Measurements from ENCODE around the gene SPAG16. TPM values are rescaled to one million over a fixed set of nuclear protein-coding genes. Genes with fewer than 3 reads are reported as not detected.

Gene SPAG16
- total RNA-seq, 1 experiment from 2014 or later, result 30.0 TPM

DNA sequence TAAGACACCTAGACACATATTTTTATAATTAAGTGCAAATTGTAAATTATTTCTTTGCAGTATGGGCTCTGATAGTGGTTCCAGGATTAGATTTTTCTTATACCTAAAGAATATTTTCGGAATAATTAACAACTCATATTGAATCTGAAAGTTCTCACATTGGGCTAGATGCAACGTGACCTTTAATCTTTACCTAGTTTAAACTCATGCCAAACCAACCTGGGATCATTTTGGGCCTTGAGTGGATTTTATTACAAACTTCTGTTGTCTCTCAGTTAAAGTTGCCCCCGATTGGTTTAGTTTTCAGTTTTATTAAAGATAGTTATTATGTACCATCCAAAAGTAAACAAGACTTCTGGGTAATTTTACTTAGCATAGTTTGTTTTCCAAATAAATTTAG, 896.4 kb downstream of the SPAG16 start:
- no peaks in the 10 kb centered on the region for H3K9me3 ChIP-seq (ENCODE audit: insufficient read depth, low read depth)
- ChIA-PET POLR2A (ENCODE audit: unreplicated experiment) (no interaction called here), CTCF (no interaction called here)
- intact Hi-C loops (cut with micrococcal nuclease; ENCODE audit: unreplicated experiment), result no loop called here
- TF ChIP-seq EZH2 (IDR thresholded peaks at IDR 0.05; ENCODE audit: low read depth), result no peak
- TF ChIP-seq, protein P1, sequence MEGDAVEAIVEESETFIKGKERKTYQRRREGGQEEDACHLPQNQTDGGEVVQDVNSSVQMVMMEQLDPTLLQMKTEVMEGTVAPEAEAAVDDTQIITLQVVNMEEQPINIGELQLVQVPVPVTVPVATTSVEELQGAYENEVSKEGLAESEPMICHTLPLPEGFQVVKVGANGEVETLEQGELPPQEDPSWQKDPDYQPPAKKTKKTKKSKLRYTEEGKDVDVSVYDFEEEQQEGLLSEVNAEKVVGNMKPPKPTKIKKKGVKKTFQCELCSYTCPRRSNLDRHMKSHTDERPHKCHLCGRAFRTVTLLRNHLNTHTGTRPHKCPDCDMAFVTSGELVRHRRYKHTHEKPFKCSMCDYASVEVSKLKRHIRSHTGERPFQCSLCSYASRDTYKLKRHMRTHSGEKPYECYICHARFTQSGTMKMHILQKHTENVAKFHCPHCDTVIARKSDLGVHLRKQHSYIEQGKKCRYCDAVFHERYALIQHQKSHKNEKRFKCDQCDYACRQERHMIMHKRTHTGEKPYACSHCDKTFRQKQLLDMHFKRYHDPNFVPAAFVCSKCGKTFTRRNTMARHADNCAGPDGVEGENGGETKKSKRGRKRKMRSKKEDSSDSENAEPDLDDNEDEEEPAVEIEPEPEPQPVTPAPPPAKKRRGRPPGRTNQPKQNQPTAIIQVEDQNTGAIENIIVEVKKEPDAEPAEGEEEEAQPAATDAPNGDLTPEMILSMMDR (conservative IDR thresholded peaks at IDR 0.05), result no peak
- H3F3A ChIP-seq (ENCODE audit: insufficient read depth, low read depth), result no peaks in the 10 kb centered on the region
- no peaks in the 10 kb centered on the region for H3K36me3 ChIP-seq (ENCODE audit: low read depth)
- H4K20me1 ChIP-seq (ENCODE audit: insufficient read depth), result no peaks in the 10 kb centered on the region
- H3K9me2 ChIP-seq (ENCODE audit: insufficient read depth), result no peaks in the 10 kb centered on the region
- no peak overlapping the region for H3K4me2 ChIP-seq
- H3K4me1 ChIP-seq (replicated peaks; ENCODE audit: insufficient read depth), result no peaks in the 10 kb centered on the region
- no peak overlapping the region for H3K27ac ChIP-seq
- H3K4me3 ChIP-seq, result no peak overlapping the region
- BruUV-seq (replicated peaks), result no TSS peak
- H3K27me3 ChIP-seq (ENCODE audit: insufficient read depth, low read depth), result no peaks in the 10 kb centered on the region
- H2AFZ ChIP-seq, result no peak overlapping the region
- DNase-seq, result no peak
- no peaks in the 10 kb centered on the region for H3K79me2 ChIP-seq (ENCODE audit: low read depth)

DNA sequence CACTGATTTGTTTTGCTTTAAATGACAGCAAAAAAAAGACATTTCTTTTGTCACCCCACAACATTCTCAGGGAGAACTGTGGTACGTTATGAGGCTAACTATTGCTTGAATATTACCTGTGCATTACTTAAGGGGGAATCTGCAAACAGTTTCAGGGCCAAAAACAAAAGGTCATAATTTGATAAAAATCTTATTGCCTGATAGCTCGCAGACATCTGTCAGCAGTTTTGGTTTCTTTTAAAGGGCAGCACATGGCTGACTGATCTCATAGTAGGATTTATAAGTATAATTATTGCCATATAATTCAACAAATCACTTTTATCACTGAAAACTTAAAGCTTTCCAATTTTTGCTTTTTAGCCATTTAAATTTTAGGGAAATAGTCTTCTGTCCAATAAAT, 900.2 kb downstream of the SPAG16 start:
- Histone ChIP-seq H2AFZ (no peak overlapping the region), H3K79me2 (ENCODE audit: low read depth) (no peaks in the 10 kb centered on the region), H3K4me2 (no peak overlapping the region), H3K9me3 (ENCODE audit: insufficient read depth, low read depth) (no peaks in the 10 kb centered on the region), H3K27ac (no peak overlapping the region), H3K4me1 (replicated peaks; ENCODE audit: insufficient read depth) (no peaks in the 10 kb centered on the region), H3K9me2 (ENCODE audit: insufficient read depth) (no peaks in the 10 kb centered on the region), H3F3A (ENCODE audit: insufficient read depth, low read depth) (no peaks in the 10 kb centered on the region), H3K4me3 (no peak overlapping the region), H3K36me3 (ENCODE audit: low read depth) (no peaks in the 10 kb centered on the region), H4K20me1 (ENCODE audit: insufficient read depth) (no peaks in the 10 kb centered on the region), H3K27me3 (ENCODE audit: insufficient read depth, low read depth) (no peaks in the 10 kb centered on the region)
- ChIA-PET CTCF (no interaction called here), POLR2A (ENCODE audit: unreplicated experiment) (no interaction called here)
- no TSS peak for BruUV-seq (replicated peaks)
- TF ChIP-seq, protein P1 (conservative IDR thresholded peaks at IDR 0.05), result no peak
- no peak for TF ChIP-seq EZH2 (IDR thresholded peaks at IDR 0.05; ENCODE audit: low read depth)
- intact Hi-C loops (cut with micrococcal nuclease; ENCODE audit: unreplicated experiment), result no loop called here
- DNase-seq, result no peak

DNA sequence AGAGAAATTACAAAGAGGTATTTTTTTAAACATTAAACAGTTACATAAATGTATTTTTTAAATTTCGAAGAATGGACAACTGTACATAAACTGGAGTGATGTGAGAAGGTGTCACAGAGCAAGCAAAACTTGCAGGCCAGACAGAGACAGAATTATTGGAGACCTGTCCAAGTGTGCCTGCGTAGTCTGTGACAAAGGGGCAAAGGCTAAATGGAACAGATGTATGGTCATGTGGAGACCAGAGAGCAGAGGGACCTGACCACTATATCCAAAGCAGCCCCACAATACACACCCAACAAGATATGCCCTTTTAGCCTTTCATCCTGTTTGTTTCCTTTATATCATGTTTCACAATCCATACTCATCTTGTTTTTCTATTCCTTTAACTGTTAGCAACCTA, 901.3 kb downstream of the SPAG16 start:
- POLR2A ChIA-PET (ENCODE audit: unreplicated experiment), result no interaction called here
- Histone ChIP-seq H3K9me3 (ENCODE audit: insufficient read depth, low read depth) (no peaks in the 10 kb centered on the region), H3K4me2 (no peak overlapping the region), H3K36me3 (ENCODE audit: low read depth) (no peaks in the 10 kb centered on the region), H3K9me2 (ENCODE audit: insufficient read depth) (no peaks in the 10 kb centered on the region), H3K27ac (no peak overlapping the region), H2AFZ (no peak overlapping the region), H3F3A (ENCODE audit: insufficient read depth, low read depth) (no peaks in the 10 kb centered on the region), H3K27me3 (ENCODE audit: insufficient read depth, low read depth) (no peaks in the 10 kb centered on the region), H3K4me3 (no peak overlapping the region), H3K79me2 (ENCODE audit: low read depth) (no peaks in the 10 kb centered on the region), H3K4me1 (replicated peaks; ENCODE audit: insufficient read depth) (no peaks in the 10 kb centered on the region), H4K20me1 (ENCODE audit: insufficient read depth) (no peaks in the 10 kb centered on the region)
- intact Hi-C loops (cut with micrococcal nuclease; ENCODE audit: unreplicated experiment), result no loop called here
- TF ChIP-seq, protein P1 (conservative IDR thresholded peaks at IDR 0.05), result no peak
- no peak for TF ChIP-seq EZH2 (IDR thresholded peaks at IDR 0.05; ENCODE audit: low read depth)
- BruUV-seq (replicated peaks), result no TSS peak
- DNase-seq, result no peak
- CTCF ChIA-PET, result no interaction called here

Data from PC-9 (cell line).